GM18517 (cell line): Measurements from ENCODE around the gene DLG3.

Experiments used
- ATAC-seq: cut with Tn5 transposase; IDR thresholded peaks from one replicate; pipeline ENCODE4 v1.9.1; 2021; ENCODE audit warnings: mild to moderate bottlenecking, moderate library complexity; ENCODE audit not compliant: unreplicated experiment

DLG3 gene

DNA sequence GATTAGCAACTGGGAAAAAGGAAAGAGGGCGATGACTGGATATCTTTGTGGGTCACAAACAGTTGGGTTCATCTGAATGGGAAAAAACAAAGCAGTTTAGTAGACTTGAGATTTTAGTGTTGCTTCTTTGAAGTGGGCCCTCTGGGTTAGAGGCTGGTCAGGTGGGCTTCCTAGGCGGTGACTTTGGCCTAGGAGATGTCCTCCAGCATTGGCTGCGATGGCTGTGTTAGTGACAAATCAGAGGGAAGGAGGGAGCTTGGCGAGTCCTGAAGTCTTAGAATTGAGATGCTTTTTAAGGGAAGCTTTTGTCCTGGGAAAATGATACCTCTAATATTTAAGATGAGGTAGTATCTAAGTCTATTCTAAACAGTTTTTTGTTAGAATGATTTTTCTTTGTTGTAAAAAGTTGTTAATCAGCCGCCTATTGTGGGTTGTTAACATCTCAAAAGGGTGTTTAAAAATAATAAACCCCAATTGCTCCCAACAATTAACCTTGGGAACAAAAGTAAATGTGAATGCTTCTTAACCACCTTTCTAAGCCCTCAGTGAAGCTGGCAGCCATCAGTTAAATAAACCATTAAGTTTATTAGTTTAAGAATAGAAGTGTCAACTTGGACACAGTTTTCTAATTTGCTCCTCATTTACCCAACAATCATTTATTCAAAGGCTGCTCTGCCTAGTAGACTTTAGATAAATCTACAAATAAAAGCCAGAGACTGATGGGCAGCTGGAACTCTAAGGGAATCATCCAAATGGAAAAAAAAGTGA is 31.7 kb downstream of the DLG3 start:
- no peak for ATAC-seq

DNA sequence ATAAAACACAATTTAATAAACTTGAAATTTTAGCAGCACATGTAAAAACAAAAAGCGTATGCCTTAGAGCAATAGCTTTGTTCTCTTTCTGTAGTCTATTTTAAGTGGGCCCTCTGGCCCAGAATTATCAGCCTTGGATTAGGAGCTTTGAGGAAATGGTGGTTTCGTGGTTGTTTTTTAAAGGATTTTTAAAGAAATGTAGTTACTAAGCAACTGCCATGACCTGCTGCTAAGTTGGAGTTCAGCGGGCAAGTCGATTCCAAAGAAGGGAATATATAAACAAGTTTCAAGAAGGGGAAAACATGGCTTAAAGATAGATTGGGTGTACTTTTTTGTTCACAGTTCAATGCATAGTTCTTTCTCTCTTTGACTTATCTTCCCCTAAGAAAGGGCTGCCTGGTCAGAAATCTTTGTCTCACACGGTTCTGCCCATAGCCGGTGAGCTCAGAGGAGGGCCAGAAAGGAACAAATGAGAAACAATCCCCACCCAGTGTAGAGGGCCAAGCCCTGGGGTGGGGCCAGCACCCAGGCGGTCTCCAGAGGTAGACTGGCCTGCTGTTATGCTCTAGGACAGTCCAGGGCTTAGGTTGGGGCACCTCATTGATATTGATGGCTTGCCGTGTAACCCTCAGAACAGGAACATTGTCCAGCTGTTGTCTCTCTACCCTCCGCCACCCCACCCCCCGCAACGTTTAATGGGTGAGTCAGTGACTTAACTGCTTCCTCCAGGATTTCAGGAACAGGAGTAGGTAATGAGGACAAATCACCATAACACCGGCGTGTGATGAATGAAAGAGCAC is 32.5 kb downstream of the DLG3 start:
- ATAC-seq = no peak

DNA sequence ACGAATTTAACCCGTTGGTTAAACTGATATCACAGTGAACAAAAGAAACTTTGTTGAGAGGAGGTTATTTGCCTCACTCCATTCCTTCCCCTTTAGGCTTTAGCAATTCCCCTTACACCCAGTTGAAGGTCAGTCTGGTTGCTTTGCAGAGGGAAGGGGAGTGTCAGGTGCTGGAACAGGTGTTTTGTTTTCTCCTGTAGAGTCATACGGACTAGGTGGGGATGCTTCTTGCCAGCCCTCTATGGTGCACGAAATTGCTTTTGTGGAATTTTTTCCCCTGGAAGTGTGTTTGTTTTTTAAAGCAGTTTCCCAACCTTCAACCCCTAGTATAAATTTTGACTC is 33.1 kb downstream of the DLG3 start:
- no peak for ATAC-seq

DNA sequence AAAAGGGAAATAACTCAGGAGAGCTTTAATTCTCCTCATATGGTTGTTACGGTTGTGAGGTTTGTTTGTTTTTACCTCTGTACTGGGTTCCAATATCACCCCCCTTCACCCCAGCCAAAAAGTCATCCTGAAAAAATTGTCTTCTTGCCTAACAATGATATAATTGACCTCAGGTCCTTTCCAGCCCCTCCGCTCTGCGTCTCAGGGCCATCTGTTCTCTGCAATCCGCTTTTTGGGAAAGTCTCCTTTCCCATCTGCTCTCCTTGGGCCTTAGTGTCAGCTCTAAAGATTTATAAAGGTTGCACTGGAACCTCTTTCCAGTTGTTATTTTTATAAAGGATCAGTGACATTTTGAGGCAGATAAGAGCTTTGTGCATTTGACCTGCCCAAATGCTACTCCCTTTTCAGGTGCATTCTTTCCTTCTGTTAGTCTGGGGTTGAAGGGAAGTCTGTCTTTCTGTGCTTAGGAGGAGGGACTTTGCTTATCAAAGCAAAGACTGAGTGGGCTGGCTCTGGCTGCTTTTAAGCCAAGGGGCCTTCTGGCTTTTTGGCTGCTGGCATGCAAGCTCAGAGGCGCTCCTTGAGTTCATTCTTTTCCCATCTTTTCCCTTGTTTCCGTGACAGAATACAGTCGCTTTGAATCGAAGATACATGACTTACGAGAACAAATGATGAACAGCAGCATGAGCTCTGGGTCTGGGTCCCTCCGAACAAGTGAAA is 34.1 kb downstream of the DLG3 start:
- ATAC-seq = no peak

DNA sequence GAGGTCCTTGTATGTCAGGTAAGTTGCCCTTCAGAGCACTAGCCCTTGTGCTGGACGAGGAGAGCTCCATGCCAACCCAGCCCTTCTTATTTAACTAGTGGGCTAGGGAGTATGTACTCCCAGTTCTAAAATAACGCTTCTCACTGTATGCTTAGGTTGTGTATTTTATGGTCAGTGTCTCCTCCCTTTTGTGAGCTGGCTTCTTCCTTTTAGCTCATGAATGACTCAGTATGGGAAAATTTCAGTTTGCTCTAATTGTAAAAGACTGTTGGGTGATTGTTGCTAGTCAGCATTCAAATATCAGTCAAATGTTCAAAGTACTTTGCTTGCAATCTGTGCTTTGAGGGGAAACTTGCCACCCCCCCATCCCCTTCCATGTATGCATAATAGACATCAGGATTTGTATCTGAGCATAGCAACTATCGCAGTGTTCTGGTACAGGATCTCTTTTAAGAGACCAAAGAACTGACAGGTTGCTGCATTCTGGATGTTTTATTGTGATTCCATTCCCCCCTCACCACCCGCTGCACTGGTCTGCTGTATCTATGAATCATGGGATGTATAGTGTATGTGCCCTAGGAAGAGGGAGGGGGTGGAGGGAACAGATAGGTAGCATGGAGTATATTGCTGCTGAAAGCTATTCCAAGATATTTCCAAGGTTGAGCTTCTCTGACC is 34.7 kb downstream of the DLG3 start:
- ATAC-seq = no peak

DNA sequence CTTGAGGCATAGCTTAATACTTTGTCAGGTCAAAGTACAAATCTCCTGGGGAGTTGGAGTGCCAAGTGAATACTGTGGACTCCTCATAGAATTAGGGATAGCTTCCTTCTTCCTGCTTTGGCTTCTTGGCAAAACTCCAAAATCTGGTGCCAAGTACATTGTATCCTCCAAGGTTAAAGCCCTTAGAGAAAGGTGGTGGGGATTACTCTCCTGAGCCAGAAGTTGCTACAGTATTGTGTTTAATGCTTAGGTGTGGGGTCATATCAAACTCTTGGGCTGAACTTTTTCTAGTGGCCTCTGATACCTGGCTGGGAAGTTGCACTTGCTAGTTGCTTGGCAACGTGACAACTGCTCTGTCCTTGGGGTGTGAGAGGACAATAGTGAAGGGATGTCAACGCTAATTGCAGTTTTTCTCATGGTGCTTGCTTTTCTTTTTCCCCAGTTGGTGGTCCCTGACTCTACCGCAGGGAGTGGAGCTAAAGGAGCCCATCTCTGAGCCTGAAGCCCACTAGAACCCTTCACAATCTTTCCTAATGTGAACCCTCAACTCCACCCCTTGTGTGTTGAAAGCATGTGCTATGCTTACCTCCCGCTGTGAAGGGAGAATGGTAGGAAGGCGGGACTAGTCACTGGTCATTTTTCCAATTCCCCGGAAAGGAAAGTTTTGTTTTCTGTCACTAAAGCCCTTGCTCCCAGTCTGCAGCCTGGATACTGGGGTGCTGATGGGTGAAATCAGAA is 35.5 kb downstream of the DLG3 start:
- ATAC-seq = no peak

DNA sequence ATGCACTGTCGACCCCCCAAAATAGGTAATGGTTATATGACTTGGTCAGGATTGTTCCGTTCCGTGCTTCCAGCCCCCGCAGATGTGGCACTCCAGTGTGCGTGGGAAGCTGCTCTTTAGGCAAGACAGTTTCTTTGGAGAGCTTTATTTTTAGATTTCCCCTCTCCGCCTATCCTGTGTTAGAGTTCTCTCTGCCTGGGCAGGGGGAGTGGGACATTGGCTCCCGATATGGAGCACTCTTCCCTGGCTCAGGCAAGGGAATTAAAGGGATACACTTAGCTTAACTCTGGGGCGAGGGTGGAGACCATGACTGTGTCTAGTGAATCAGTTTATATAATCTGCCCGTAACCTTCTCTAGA is 36.0 kb downstream of the DLG3 start:
- no peak for ATAC-seq

DNA sequence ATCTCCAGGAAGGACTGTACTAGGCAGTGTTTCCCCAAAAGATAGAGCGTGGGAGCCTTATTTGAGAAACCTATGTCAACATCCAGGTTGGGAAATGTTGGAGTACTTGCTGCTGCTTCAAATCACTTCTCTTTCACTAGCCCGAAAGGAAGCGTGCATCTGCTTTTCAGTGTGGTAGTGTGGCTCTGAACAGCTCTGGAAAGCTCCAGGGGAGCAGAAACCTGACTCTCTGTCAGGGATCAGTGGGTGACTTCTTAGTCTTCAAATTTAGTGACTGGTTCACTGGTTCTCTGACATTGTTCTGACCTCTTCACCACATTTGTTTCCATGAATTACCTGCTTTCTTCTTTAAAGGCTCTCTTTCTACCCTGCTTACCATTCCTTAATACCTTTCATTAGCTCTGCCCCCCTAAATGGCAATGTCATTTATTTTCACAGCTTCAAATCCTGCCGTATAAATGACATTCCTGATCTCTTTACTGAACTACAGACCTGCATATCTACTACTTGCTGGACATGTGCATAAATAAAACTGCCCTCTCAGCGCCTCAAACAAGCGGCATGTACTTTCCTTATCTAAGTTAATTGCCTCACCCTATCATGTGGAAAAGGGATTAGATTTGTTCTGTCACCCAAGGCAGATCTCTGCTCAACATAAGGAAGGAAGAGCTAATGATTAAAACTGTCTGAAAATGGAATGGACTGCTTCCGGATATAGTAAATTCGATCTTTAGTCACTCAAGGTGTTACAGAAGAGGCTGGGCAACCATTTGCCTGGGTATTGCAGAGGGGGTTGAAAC is 37.0 kb downstream of the DLG3 start:
- no peak for ATAC-seq

DNA sequence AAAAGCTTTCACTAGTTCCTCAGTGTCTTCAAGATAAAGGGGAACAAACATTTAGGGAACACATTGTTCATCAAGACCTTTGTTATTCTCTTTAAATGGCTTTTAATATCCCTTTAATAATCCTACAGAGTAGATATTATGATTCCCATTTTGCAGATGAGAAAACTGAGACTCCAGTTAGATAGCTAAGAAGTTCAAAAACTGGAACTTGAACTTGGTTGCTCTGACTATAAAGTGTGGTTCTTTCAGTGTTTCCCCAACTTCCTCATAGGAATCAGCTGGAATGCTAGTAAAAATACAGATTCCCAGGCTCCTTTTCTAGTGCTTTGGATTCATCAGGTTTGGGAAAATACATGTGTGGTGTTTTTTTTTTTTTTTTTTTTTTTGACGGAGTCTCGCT is 37.7 kb downstream of the DLG3 start:
- no peak for ATAC-seq

DNA sequence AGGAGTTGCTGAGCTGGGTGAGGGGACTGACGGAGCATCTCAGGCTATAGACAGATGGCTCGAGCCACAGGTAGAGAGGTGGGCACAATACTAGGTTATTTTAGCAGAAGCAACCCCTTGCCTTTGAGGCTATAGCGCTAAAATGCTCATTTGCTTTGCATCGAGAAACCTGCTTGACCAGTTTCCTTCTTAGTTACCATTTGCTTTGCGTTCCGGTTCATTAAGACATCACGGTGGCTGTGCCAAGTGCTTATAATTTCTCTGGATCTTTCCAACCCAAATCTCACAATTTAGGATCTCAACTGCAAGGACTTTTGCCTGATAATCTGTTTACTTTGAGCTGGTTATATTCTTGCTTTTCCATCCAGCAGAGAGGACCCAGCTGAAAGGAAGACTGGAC is 40.8 kb downstream of the DLG3 start:
- ATAC-seq = no peak

DNA sequence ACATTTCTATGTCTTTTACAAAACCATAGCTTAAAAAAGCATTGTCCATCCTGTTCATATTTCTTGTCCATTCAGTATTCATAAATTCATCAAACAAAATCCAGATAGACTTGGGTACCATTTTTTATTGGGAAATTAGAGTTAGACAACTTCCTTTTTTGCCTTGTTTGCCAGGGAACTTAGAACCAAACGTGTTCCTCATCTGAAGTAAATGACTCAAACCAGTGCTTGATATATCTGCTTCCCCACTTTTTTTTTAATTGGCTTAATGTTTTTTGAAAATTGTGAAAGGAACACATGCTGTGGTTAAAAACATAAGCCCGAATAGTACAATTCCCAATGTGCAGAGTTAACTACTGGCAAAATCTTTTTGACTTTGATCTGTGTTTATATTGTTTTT is 44.2 kb downstream of the DLG3 start:
- ATAC-seq = no peak

DNA sequence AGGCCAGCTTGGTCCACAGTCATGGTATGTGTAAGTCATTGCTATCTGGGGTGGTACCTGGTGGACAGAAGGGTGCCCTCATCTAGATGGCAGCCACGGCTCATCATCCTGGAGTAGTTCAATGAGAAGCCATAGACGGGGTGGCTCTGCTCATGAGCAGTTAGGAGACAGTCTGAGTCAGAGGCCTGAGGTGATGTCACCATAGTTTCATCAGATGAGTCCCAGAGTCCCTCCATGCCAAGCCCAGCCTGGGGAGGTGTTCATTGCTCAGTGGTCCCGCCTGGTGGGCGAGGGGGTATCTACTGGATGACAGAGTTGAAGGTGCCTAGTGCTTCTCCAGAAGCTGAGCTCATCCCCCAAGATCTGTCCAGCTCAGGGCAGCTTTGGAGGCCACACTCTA is 49.8 kb downstream of the DLG3 start:
- no peak for ATAC-seq

DNA sequence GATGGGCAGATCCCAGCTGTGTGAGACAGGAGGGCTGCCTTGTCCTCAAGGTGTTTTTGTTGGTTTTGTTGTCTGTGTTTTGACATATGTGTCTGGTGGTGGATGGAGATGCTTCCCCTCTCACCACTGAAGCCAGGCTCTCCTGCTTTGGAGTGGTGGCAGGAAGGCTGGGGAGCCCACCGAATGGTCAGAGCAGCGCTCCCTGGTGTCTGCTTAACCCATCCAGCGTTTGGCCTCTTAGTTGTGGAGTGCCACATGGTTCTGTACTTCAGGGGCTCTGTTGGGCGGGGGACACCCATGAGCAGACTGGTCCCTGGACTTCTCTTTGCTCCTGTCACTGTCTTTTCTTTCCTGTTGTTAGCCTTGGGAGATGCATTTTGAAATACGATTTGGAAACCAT is 51.9 kb downstream of the DLG3 start:
- no peak for ATAC-seq

DNA sequence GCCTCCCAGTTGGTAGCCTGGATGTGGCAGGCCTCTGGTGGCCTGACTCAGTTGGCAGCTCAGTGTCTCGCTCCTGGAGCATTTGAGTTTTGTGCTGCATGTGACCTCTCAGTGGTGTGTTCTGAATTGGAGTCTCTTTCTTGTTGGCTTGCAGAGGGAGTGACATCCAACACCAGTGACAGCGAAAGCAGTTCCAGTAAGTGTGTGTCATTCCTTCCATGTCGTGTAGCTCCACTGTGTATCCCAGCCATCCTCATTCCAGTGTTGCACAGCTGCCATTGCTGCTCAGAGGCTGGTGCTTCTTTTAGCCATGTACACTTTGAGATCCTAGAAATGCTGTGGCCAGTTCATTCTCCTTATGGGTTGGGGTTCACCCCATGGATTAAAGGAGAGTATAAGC is 52.4 kb downstream of the DLG3 start:
- no peak for ATAC-seq

DNA sequence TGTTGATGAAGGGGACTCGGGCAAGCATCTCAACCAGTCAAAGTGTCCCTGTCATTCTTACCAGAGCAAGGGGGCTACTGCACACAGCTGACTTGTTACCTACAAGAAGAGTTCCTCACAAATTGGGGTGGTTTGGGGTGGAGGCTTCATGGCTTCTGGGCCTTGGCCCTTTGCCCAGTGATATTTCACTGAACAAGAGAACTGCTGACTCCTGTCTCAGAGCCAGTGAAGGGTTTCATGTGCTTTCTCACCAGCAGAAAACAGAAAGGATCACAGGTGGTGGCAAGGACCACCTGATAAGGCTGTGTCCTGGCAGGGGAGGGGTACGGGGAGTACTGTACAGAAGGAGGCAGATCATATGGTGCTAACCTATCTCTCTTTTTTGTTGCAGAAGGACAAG is 53.5 kb downstream of the DLG3 start:
- no peak for ATAC-seq

DNA sequence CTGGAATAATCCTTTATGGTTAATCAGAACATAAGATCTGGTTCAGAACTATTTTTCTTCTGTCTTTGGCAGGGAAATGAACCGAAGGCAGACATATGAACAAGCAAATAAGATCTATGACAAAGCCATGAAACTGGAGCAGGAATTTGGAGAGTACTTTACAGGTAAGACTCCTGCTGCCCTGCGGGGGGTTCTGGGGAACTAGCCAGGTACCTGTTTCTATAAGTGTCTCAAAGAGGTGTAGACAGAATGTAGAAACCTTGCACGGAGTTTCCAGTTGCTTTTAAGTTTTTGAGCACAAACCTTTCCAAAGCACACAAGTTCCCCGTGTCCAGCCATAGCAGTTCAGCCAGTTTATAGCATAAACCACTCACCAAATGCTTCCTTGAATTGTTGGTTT is 56.2 kb downstream of the DLG3 start:
- ATAC-seq = no peak

DNA sequence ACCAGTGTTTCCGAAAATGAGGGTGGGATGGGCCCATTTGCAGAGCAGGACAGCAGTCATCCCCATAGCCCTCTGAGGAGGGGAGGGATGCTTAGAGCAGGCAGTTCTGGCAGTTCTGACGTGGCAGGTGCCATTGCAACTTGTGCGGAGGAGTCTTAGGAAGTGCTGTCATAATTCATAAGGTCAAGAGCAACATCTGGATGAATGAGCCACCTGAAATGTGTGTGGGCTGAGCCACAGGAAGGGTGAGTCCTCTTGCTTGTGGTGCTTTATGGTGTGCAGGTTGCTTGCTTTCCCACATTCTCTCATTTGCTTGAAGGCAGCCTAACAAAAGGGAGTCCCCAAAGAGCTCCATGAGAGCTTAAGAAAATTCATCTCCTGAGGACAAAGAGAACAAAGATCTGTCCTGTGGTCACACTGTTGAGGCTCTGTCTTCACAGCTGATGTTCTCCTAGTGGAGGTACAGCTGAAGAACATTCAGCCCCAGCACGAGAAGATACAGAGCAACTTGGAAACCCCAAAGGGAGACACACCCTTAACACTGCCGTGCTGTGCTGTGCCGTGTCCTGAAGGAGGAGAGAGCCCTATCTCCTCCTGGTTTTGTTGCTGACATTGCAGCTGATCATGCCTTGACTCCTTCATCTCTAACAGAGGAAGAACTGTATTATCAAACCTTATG is 60.3 kb downstream of the DLG3 start:
- no peak for ATAC-seq

DNA sequence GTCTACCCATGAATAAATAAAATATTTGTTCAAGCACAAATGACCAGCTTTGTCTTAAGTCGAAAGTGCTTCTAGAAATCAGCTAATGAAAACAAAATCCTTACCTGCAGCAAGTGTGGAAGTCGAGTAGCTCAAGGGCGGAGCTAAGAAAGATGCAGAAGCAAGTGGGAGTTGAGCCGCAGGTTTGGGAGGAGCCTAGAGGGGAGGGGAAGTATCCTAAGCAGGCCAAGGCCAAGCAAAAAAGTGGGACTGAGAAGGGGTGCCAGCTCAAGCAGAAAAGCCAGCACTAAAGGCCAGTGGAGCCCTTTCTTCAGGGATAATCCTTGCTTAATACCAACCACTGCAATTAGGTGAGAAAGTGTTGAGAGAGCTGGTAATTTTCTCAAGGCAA is 60.8 kb downstream of the DLG3 start:
- no peak for ATAC-seq

DNA sequence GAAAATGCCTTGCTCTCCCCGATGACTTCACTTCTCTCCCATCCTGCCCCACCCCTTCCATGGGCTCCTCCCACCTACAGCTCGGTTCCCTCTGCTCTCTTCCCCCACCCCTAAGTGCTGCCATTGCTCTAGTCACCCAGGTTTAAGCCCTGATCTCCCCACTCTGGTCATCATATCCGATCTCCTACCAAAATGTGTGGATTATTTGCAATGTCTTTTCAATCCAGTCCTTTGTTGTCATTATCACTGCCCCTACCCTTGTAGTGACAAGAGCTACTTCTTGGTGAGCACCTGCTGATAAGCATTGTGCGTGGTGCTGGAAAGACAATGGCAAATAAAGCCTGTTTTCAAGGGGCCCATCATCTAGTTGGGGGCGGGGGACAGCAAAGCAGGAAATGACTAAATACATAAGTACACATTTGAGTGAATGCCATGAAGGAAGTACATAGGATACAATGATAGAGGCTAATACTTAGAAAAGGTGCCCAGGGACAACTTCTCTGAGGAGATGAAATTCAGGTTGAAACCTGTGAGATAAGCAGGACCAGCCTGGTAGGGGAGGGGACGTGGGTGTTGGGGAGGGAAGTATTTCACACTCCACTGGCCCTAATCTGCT is 63.8 kb downstream of the DLG3 start:
- peak; percentile 64 for ATAC-seq
